HUES48 (cell line): ENCODE data around the gene CDCA5.

Experiments used
- H3K27ac ChIP-seq: one replicate; pipeline ENCODE4 v1.7.0; 2013; ENCODE audit warnings: low read depth, low read length, inconsistent platforms
- H3K27me3 ChIP-seq: 2 replicates; pipeline ENCODE4 v1.6.1; 2013; ENCODE audit warnings: mild to moderate bottlenecking, low read length; ENCODE audit not compliant: control insufficient read depth, insufficient read depth
- H3K36me3 ChIP-seq: 2 replicates; pipeline ENCODE4 v1.6.1; 2013; ENCODE audit warnings: low read length; ENCODE audit not compliant: control insufficient read depth, insufficient read depth
- H3K4me1 ChIP-seq: 2 replicates; pipeline ENCODE4 v1.6.1; 2013; ENCODE audit warnings: mild to moderate bottlenecking, low read length; ENCODE audit not compliant: control insufficient read depth, insufficient read depth
- H3K4me3 ChIP-seq: 2 replicates; pipeline ENCODE4 v1.5.1; 2013; ENCODE audit warnings: mild to moderate bottlenecking, low read depth, low read length
- H3K9ac ChIP-seq: 2 replicates; pipeline ENCODE4 v1.6.1; 2013; ENCODE audit warnings: mild to moderate bottlenecking, low read depth, low read length, moderate library complexity
- H3K9me3 ChIP-seq: 2 replicates; pipeline ENCODE4 v1.6.1; 2013; ENCODE audit warnings: low read length; ENCODE audit not compliant: control insufficient read depth, insufficient read depth

Gene CDCA5, protein sequence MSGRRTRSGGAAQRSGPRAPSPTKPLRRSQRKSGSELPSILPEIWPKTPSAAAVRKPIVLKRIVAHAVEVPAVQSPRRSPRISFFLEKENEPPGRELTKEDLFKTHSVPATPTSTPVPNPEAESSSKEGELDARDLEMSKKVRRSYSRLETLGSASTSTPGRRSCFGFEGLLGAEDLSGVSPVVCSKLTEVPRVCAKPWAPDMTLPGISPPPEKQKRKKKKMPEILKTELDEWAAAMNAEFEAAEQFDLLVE

DNA sequence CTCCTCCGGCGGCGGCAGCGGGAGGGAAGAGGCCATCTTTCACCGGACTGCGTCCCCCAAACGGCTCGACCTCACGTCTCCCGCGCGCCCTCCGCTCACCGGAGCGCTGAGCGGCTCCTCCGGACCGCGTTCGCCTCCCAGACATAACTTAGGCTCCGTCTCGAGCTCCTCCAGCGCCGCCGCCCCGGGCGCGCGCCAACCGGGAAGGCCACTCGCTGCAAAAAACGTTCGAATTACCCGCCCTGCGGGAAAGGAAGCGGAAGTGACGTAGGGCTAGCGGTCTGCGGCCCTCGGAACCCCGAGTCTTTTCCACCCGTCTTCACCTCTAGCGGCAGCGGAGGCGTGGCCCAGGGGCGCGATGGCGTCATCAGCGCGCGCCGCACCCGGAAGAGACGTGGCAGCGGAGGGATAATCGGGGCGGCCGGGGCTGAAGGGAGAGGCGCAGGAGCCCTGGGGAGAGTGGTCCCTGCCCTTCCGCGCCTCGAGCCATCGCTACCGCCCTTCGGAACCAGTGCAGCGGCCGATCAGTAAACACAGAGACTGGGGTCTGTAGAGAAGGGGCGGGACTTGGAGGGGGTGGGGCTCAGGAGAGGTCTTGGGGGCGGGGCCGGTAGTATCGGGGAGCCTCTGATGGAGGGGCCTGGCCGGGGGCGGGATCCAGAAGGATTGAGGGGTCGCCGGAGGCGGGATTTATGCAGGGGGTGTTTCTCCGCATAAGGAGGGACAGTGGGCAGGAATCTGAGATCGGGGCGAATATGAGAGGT lies at the start of gene CDCA5, which contains the start of gene ZFPL1:
Gene CDCA5, minus strand, starts transcription at position 207 of the 764 bp plus-strand sequence. Its CDS starts 62 bp downstream, at position 145.
Gene ZFPL1, plus strand, starts transcription at position 389 of the 764 bp plus-strand sequence. CDS start 477 bp downstream, outside the sequence.
- no peaks in the 10 kb centered on the region for H3K27me3 ChIP-seq
- H3K4me3 ChIP-seq: peak within 1 kb of the TSS; percentile 99
- peaks cover 48% of the 10 kb centered on the region for H3K36me3 ChIP-seq
- H3K27ac ChIP-seq: peak within 1 kb of the TSS; percentile 97
- peak within 1 kb of the TSS; percentile 95 for H3K9ac ChIP-seq
- no peaks in the 10 kb centered on the region for H3K9me3 ChIP-seq
- H3K4me1 ChIP-seq: peaks cover 6% of the 10 kb centered on the region

DNA sequence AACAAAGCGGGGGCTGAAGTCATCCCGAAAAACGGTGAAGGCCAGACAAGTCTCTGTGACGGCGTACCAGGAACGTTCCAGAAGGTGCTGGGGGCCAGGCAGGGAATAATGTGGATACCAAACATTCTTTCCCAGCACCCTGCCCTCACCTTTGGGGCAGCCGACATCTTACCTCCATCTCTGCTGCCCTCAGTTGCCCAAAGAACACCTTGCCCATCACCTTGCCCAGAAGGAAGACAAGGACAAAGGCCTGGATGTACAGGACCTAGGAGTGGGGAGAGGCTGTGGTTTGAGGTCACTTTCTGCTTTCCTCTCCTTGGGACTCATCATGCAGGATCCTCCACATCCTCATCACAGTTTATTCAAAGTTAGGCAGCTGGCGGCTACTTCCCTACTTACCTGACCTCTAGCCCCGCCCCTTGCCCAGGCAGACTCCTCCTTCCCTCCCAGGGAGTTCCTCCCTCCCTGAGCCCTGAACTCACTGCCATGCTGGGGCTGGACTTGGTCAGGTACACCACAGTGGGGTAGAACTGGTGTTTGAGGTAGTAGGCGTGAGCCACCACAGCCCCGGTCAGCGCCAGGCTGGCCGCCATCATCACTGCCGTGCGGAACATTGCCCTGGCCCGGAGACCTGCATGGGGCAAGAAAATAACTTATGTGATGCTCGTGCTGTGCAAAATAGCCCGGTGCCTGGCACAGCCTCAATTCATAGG lies 49.3 kb upstream of the CDCA5 start:
- H3K27ac ChIP-seq: peak overlapping the region; percentile 98
- H3K4me3 ChIP-seq: peak overlapping the region; percentile 83
- no peaks in the 10 kb centered on the region for H3K27me3 ChIP-seq
- peaks cover 46% of the 10 kb centered on the region for H3K36me3 ChIP-seq
- no peak overlapping the region for H3K9ac ChIP-seq
- H3K4me1 ChIP-seq: peaks cover 9% of the 10 kb centered on the region
- no peaks in the 10 kb centered on the region for H3K9me3 ChIP-seq

DNA sequence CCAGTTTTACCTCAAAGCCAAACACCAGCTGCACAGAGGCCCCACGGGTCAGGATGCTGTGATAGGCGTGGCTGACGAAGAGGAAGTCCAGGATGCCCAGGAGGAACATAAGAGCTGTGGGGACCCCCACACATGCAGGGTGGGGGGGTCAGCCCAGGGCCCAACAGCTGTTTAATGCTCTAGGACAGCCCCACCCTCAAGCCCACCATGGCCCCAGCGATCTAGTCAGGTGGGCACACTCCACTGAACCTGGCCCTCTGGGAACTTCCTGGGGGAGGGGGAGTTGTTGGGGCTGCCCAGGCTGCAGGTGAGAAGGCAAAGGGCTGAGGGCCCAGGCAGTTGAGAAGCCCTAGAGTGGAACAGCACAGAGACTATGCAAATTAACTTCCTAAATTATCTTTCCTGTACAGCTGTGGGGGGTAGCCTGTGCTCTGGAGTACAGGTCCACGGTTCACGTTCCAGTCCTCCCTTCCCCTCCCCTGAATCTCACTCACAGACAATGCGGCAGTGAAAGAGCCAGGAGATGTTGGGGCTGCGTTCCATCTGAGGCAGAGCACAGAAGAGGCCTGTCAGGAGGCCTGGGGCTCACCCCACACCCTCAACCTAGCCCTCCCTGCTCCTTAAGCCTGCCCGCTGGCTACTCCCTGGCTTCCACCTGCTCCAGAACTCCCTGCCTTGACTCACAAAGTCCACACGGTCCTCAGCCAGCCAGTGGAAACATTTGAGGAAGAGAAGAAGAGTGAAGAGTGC lies 48.6 kb upstream of the CDCA5 start:
- Histone ChIP-seq H3K27me3 (no peaks in the 10 kb centered on the region), H3K9ac (no peak overlapping the region), H3K36me3 (peaks cover 54% of the 10 kb centered on the region), H3K4me3 (no peak overlapping the region), H3K27ac (no peak overlapping the region), H3K4me1 (peaks cover 9% of the 10 kb centered on the region), H3K9me3 (no peaks in the 10 kb centered on the region)

GRCh38 chr11:65131895-65132237 lies 48.0 kb upstream of the CDCA5 start:
- Histone ChIP-seq H3K9me3 (no peaks in the 10 kb centered on the region), H3K4me1 (peaks cover 9% of the 10 kb centered on the region), H3K27ac (no peak overlapping the region), H3K27me3 (no peaks in the 10 kb centered on the region), H3K4me3 (no peak overlapping the region), H3K36me3 (peaks cover 59% of the 10 kb centered on the region), H3K9ac (no peak overlapping the region)

DNA sequence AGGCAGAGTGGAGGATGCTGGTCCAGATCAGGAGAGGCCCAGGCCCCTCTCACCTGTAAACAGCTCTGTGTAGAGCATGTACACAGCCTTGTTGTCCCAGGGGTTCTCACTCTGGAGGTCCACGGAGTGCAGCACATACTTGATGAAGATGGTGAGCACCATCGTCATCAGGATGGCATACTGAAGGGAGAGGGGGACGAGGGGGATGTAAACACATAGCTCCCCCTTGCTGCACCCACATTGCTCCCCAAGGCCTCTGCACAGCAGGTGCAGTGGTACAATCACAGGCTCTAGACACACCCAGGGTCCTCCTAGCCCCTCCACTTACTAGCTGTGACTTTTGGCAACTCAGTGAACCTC lies 47.6 kb upstream of the CDCA5 start:
- Histone ChIP-seq H3K27me3 (no peaks in the 10 kb centered on the region), H3K36me3 (peaks cover 64% of the 10 kb centered on the region), H3K4me1 (peaks cover 9% of the 10 kb centered on the region), H3K9ac (no peak overlapping the region), H3K9me3 (no peaks in the 10 kb centered on the region), H3K27ac (no peak overlapping the region), H3K4me3 (no peak overlapping the region)

GRCh38 chr11:65130631-65131416 lies 47.0 kb upstream of the CDCA5 start:
- no peak overlapping the region for H3K27ac ChIP-seq
- no peaks in the 10 kb centered on the region for H3K27me3 ChIP-seq
- H3K4me1 ChIP-seq: peaks cover 9% of the 10 kb centered on the region
- peaks cover 70% of the 10 kb centered on the region for H3K36me3 ChIP-seq
- no peaks in the 10 kb centered on the region for H3K9me3 ChIP-seq
- H3K4me3 ChIP-seq: no peak overlapping the region
- H3K9ac ChIP-seq: no peak overlapping the region

GRCh38 chr11:65129649-65130441 lies 46.0 kb upstream of the CDCA5 start:
- Histone ChIP-seq H3K27ac (no peak overlapping the region), H3K36me3 (peaks cover 79% of the 10 kb centered on the region), H3K9ac (no peak overlapping the region)

GRCh38 chr11:65128182-65129145 lies 44.6 kb upstream of the CDCA5 start:
- peaks cover 5% of the 10 kb centered on the region; the same call in 1 of the 2 replicates for H3K4me1 ChIP-seq

More at GRCh38 chr11:65129649-65130441, 46.0 kb upstream of the CDCA5 start:
- Histone ChIP-seq H3K4me1 (peaks cover 5% of the 10 kb centered on the region; the same call in 1 of the 2 replicates), H3K27me3 (no peaks in the 10 kb centered on the region), H3K9me3 (no peaks in the 10 kb centered on the region), H3K4me3 (no peak overlapping the region)

More at GRCh38 chr11:65128182-65129145, 44.6 kb upstream of the CDCA5 start:
- Histone ChIP-seq H3K9me3 (no peaks in the 10 kb centered on the region), H3K27ac (no peak overlapping the region), H3K4me3 (no peak overlapping the region), H3K27me3 (no peaks in the 10 kb centered on the region), H3K9ac (no peak overlapping the region), H3K36me3 (peaks cover 88% of the 10 kb centered on the region)
